AG10803 (cell line): ENCODE data around the gene CDH5.

Source experiments
- DNase-seq: peaks from one replicate; pipeline ENCODE4 v3.0.0; 2010; ENCODE audit warnings: low read depth
- H3K4me3 ChIP-seq: 2 replicates; pipeline ENCODE4 v1.5.1; 2011; ENCODE audit warnings: mild to moderate bottlenecking, low read length, control low read depth
- TF ChIP-seq, protein P1 (sequence below): conservative IDR thresholded peaks from 2 replicates; pipeline ENCODE4 v1.5.1; 2011; ENCODE audit warnings: mild to moderate bottlenecking, low read length, control low read depth, inconsistent platforms

CDH5 gene

DNA sequence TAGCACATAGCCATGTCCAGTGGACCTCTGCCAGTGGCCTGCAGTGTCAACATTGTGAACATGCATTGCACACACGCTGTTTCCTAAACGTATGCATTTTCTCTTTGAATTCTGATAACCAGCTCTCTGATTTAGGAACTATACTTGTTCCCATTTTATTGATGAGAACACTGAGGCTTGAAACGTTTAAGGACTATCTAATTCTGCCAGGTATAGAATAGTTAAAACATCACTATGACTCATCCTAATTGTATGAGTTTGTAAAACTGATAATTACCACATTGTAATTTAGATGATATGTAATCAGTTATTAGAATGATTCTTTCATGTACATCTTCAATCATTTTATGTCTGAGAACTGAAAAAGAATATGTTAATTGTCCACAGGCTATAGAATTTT lies 63.7 kb downstream of the CDH5 start:
- H3K4me3 ChIP-seq = no peak overlapping the region
- no peak for DNase-seq
- TF ChIP-seq, protein P1, sequence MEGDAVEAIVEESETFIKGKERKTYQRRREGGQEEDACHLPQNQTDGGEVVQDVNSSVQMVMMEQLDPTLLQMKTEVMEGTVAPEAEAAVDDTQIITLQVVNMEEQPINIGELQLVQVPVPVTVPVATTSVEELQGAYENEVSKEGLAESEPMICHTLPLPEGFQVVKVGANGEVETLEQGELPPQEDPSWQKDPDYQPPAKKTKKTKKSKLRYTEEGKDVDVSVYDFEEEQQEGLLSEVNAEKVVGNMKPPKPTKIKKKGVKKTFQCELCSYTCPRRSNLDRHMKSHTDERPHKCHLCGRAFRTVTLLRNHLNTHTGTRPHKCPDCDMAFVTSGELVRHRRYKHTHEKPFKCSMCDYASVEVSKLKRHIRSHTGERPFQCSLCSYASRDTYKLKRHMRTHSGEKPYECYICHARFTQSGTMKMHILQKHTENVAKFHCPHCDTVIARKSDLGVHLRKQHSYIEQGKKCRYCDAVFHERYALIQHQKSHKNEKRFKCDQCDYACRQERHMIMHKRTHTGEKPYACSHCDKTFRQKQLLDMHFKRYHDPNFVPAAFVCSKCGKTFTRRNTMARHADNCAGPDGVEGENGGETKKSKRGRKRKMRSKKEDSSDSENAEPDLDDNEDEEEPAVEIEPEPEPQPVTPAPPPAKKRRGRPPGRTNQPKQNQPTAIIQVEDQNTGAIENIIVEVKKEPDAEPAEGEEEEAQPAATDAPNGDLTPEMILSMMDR = no peak

DNA sequence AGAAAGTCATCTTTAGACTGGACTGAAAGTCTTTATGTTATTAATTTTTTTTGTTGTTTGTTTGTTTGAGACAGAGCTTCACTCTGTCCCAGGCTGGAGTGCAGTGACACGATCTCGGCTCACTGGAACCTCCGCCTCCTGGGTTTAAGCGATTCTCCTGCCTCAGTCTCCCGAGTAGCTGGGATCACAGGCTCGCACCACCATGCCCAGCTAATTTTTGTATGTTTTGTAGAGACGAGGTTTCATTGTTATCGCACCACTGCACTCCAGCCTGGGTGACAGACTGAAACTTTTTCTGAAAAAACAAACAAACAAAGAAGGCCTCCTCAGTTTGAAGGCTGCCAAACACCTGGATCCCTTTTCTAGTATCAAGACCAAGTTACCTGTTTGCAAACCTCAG lies 65.3 kb downstream of the CDH5 start:
- DNase-seq = no peak
- H3K4me3 ChIP-seq = no peak overlapping the region
- TF ChIP-seq, protein P1 = no peak

DNA sequence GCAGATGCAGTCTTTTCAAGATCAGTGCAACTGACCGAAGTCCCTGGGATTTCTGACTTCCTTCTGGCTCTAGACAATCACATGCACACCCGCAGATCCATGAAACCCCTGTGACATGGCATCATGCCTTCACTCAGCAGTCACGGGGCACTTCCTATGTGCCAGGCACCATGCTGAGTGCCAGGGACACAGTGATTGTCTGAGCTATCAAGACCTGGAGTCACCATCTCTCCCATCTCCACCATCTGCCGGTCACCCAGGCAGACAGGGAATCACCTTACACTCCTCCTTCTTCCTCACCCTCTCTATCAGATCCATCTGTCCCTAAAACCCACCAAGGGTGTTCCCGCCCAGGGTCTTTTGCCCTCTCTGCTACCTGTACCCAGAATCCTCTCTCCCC lies 65.9 kb downstream of the CDH5 start:
- TF ChIP-seq, protein P1 = no peak
- DNase-seq = no peak
- H3K4me3 ChIP-seq = no peak overlapping the region

DNA sequence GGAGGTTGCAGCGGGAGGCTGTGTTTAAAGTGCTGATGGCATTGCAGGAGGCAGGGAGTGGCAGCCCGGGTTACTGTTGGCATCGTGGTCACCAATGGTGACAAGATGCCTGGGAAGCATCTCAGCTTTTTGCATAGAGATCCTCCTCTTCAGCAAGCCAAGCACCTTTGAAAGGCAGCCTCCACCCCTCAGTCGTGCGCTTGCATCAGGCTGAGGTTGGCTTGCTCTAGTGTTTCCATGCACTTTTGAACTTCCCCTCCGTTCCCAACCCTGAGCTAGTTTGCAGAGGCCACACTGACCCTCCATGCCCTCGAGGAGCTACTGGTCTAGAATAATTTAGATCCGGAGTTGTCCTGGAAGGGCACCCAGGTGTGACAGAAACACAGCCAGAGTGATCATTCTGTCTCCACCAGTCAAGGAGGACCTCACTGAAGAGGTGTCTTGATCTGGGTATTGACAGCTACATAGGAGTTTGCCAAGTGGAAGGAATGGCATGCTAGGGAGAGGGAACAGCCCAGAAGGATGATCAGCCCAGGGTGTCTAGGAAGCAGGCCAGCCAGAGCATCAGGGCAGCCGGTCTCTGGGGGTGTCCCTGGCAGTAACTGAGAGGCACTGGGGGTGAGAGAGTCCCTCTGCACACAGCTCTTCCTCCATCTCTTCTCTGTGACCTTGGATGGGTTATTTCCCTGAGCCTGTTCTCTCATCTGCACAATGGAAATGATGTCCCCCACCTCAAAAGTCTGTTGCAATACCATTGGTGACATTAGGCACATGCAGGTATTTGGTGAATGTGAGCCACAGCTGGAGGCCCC lies 68.3 kb downstream of the CDH5 start:
- no peak overlapping the region for H3K4me3 ChIP-seq
- DNase-seq = no peak
- TF ChIP-seq, protein P1 = no peak

DNA sequence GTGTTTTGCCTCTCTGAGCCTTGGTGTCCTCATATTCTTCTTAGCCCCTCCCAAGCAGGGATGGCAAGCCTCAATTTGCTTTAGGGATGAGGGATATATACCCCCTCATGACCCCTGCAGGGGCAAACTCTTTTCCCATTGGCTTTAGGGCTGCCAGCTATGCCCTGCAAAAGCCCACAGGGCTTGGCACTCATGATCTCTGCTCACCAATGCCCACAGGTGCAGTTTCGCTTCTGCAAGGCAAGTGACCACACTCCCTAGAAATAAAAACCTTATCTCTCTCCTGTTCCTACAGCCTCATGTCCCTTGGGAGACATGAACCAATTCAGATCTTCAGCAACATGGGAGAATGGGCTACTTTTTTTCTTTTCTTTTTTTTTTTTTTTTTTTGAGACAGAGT lies 69.4 kb downstream of the CDH5 start:
- no peak overlapping the region for H3K4me3 ChIP-seq
- no peak for DNase-seq
- TF ChIP-seq, protein P1 = no peak

DNA sequence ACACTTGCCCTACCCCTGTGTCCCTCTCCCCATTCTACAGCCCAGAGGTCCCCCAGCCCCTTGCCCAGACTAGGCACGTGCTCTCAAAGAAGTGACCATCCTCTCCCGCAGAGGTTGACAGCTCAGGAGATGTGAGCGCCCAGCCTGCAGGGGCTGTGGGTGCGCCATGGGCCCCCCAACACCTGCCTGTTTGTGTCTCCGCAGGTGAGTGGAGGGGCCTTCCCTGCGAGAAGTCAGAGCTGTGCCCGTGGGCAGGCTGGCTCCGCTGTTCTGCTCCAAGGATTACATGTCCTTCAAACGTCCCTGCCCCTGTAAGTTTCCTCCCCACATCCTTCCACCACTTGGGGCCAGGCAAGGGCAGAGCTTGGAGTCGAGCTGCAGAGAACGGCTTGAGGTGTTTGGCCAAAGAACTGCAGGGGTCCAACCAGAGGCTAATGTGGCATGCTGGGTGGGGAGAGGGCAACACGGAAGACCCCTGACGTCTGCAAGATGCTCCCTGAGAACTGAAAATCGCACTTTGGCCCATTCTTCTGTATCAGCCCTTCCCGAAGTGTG lies 71.0 kb downstream of the CDH5 start:
- no peak overlapping the region for H3K4me3 ChIP-seq
- TF ChIP-seq, protein P1 = no peak
- DNase-seq = no peak

DNA sequence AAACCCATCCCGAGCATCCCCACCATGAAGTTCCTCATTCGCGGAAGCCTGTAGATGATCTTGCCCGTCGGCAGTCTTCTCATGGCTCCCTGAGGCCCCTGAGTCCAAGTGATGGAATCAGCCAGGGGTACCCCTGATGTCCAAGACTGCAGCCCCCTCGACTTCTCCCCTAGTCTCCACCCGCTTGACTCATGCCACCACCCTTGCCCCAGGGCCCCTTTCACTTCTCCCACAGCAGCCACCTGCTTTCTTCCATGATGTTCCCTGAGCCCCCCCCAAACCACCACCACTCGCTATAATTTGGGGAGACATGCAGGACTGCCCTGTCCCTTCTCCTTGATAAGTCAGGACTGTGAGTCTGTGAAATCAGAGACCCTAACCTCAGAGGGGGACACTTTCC lies 72.0 kb downstream of the CDH5 start:
- TF ChIP-seq, protein P1 = no peak

More for the DNA sequence above, 72.0 kb downstream of the CDH5 start:
- DNase-seq = no peak
- H3K4me3 ChIP-seq = no peak overlapping the region
